NCI-H2227 (cell line): ENCODE data around the gene SCAF11.

Experiments
- DNase-seq: peaks from one replicate; lab custom pipeline; 2025; ENCODE audit not compliant: unreplicated experiment; lab: John Stamatoyannopoulos, UW

Gene SCAF11

GRCh38 chr12:45980540-45980939 is 9.8 kb downstream of the SCAF11 start:
- no peak for DNase-seq

- no peak for DNase-seq
Observed at GRCh38 chr12:45978108-45978507, 12.3 kb downstream of the SCAF11 start.

- no peak for DNase-seq
Observed at GRCh38 chr12:45977620-45978019, 12.8 kb downstream of the SCAF11 start.

GRCh38 chr12:45975506-45975905 is 14.9 kb downstream of the SCAF11 start:
- DNase-seq: no peak

GRCh38 chr12:45974883-45975282 is 15.5 kb downstream of the SCAF11 start:
- DNase-seq: no peak

- DNase-seq: no peak
Observed at GRCh38 chr12:45974171-45974719, 16.1 kb downstream of the SCAF11 start.

GRCh38 chr12:45973526-45973925 is 16.8 kb downstream of the SCAF11 start:
- DNase-seq: no peak

GRCh38 chr12:45970391-45970790 is 20.0 kb downstream of the SCAF11 start:
- no peak for DNase-seq

- DNase-seq: no peak
Observed at GRCh38 chr12:45969084-45969483, 21.3 kb downstream of the SCAF11 start.

- DNase-seq: no peak
Observed at GRCh38 chr12:45966486-45966885, 23.9 kb downstream of the SCAF11 start.

GRCh38 chr12:45962553-45963325 is 27.6 kb downstream of the SCAF11 start:
- no peak for DNase-seq

- DNase-seq: no peak
Observed at GRCh38 chr12:45959728-45960127, 30.6 kb downstream of the SCAF11 start.

- DNase-seq: no peak
Observed at GRCh38 chr12:45959025-45959424, 31.3 kb downstream of the SCAF11 start.

- DNase-seq: no peak
Observed at GRCh38 chr12:45948546-45948945, 41.8 kb downstream of the SCAF11 start.

- no peak for DNase-seq
Observed at GRCh38 chr12:45946435-45946834, 43.9 kb downstream of the SCAF11 start.

- no peak for DNase-seq
Observed at GRCh38 chr12:45944771-45945170, 45.6 kb downstream of the SCAF11 start.

- DNase-seq: no peak
Observed at GRCh38 chr12:45939759-45940158, 50.6 kb downstream of the SCAF11 start.

- DNase-seq: no peak
Observed at GRCh38 chr12:45938566-45938965, 51.8 kb downstream of the SCAF11 start.

GRCh38 chr12:45934956-45935355 is 55.4 kb downstream of the SCAF11 start:
- DNase-seq: no peak

- DNase-seq: peak; percentile 2
Observed at GRCh38 chr12:45933504-45933903, 56.9 kb downstream of the SCAF11 start.

GRCh38 chr12:45930369-45930768 is 60.0 kb downstream of the SCAF11 start:
- no peak for DNase-seq

- no peak for DNase-seq
Observed at GRCh38 chr12:45928309-45928708, 62.1 kb downstream of the SCAF11 start.

GRCh38 chr12:45918818-45919217 is 71.6 kb downstream of the SCAF11 start:
- no peak for DNase-seq
